Measurements from ENCODE around the gene SCNN1A. TPM values are rescaled to one million over a fixed set of nuclear protein-coding genes. Genes with fewer than 3 reads are reported as not detected.

The SCNN1A gene
- total RNA-seq, 4 donors from 2014 or later: 229 to 449 (median 336) TPM

GRCh38 chr12:6329703-6330064 lies 45.7 kb downstream of the SCNN1A start:
- no peak overlapping the region for H3K4me3 ChIP-seq (replicated peaks in 1 of 3)
- TF ChIP-seq, protein P1, sequence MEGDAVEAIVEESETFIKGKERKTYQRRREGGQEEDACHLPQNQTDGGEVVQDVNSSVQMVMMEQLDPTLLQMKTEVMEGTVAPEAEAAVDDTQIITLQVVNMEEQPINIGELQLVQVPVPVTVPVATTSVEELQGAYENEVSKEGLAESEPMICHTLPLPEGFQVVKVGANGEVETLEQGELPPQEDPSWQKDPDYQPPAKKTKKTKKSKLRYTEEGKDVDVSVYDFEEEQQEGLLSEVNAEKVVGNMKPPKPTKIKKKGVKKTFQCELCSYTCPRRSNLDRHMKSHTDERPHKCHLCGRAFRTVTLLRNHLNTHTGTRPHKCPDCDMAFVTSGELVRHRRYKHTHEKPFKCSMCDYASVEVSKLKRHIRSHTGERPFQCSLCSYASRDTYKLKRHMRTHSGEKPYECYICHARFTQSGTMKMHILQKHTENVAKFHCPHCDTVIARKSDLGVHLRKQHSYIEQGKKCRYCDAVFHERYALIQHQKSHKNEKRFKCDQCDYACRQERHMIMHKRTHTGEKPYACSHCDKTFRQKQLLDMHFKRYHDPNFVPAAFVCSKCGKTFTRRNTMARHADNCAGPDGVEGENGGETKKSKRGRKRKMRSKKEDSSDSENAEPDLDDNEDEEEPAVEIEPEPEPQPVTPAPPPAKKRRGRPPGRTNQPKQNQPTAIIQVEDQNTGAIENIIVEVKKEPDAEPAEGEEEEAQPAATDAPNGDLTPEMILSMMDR (IDR thresholded peaks at IDR 0.05): no peak
- no peak for TF ChIP-seq POLR2A (IDR thresholded peaks at IDR 0.05)
- H3K27me3 ChIP-seq: no peaks in the 10 kb centered on the region
- H3K9me3 ChIP-seq: no peaks in the 10 kb centered on the region
- H3K4me1 ChIP-seq: peaks cover 10 to 67% of the 10 kb centered on the region in 2 donors
- peaks cover 66 to 75% of the 10 kb centered on the region in 2 donors for H3K36me3 ChIP-seq
- 85 to 89% methylated on average over 13 of the region's 15 CpGs for whole genome bisulfite sequencing, 2 donors
- no peak for DNase-seq
- intact Hi-C loops (cut with DNase I): loop anchor here (5.0 kb wide), 1 partner anchor 138 kb away; no protein-coding TSS in a partner anchor
- peak overlapping the region in 2 of 3 donors; percentile 24 to 49 for H3K27ac ChIP-seq

DNA sequence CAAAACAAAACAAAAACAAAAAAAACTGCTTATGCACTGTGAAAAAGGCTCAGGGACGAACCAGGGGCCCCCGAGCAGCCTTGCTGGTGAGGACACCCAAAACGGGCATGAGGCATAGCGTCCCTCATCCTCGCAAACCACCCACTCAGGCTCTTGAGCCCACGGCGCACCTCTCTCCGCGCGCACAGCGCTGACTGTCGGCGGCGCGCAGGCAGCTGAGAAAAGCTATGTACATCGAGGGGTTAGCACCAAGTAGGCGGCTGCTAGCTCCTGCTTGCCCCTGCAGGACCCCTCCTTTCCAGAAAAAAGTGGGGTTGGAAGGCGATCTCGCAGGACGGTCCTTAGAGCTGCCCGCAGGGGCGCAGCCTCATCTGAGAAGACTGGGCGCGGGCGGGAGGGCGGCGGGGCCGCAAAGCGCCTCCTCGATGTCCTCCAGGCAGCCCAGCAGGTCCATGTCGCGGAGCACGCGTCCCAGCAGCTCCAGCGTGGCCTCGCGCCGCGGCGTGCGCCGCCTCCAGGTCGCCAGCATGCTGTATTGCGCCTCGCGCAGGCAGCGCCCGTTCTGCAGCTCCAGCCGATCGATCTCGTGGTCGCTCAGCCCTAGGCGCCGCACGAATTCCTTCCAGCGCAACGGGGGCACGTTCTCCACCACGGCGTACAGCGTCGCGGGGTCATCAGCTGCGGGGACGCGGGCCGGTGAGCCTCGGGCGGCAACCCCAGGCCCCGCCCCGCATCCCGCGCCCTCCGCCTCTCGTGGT lies 46.2 kb downstream of the SCNN1A start:
- TF ChIP-seq, protein P1 (IDR thresholded peaks at IDR 0.05): no peak
- no peak for TF ChIP-seq POLR2A (IDR thresholded peaks at IDR 0.05)
- no peaks in the 10 kb centered on the region for H3K9me3 ChIP-seq
- WGBS, 2 donors: 90% methylated on average over 48 to 62 of the region's 75 CpGs
- peaks cover 66 to 70% of the 10 kb centered on the region in 2 donors for H3K36me3 ChIP-seq
- H3K4me1 ChIP-seq: peaks cover 9 to 67% of the 10 kb centered on the region in 2 donors
- intact Hi-C loops (cut with DNase I): loop anchor here (5.0 kb wide), 1 partner anchor 138 kb away; no protein-coding TSS in a partner anchor
- H3K27me3 ChIP-seq: no peaks in the 10 kb centered on the region
- no peak for DNase-seq
- no peak overlapping the region for H3K4me3 ChIP-seq (replicated peaks in 1 of 3)
- peak overlapping the region in 1 of 3 donors; percentile 49 for H3K27ac ChIP-seq

- Histone ChIP-seq H3K27me3 (no peaks in the 10 kb centered on the region), H3K4me3 (replicated peaks in 1 of 3) (no peak overlapping the region), H3K4me1 (peaks cover 9 to 67% of the 10 kb centered on the region in 2 donors), H3K36me3 (peaks cover 58 to 61% of the 10 kb centered on the region in 2 donors), H3K9me3 (no peaks in the 10 kb centered on the region), H3K27ac (peak overlapping the region in 2 of 3 donors; percentile 5 to 54)
- TF ChIP-seq, protein P1 (IDR thresholded peaks at IDR 0.05): no peak
- TF ChIP-seq POLR2A (IDR thresholded peaks at IDR 0.05): no peak
- WGBS, 2 donors: 83 to 90% methylated on average over 10 of the region's 10 CpGs
- intact Hi-C loops (cut with DNase I): loop anchor here (5.0 kb wide), 1 partner anchor 139 kb away; no protein-coding TSS in a partner anchor
- DNase-seq: no peak
Measured at GRCh38 chr12:6328045-6328779, 47.2 kb downstream of the SCNN1A start.

- Histone ChIP-seq H3K9me3 (no peaks in the 10 kb centered on the region), H3K4me3 (replicated peaks in 1 of 3) (no peak overlapping the region), H3K36me3 (peaks cover 50 to 53% of the 10 kb centered on the region in 2 donors), H3K27me3 (no peaks in the 10 kb centered on the region), H3K4me1 (peaks cover 9 to 70% of the 10 kb centered on the region in 2 donors), H3K27ac (peak overlapping the region in 2 of 3 donors; percentile 54 to 84)
- no peak for TF ChIP-seq POLR2A (IDR thresholded peaks at IDR 0.05)
- TF ChIP-seq, protein P1 (IDR thresholded peaks at IDR 0.05): no peak
- 82 to 85% methylated on average over 29 to 33 of the region's 33 CpGs for WGBS, 2 donors
- no peak for DNase-seq
- intact Hi-C loops (cut with DNase I): loop anchor here (5.0 kb wide), 1 partner anchor 140 kb away; no protein-coding TSS in a partner anchor
Measured at GRCh38 chr12:6327229-6328041, 47.9 kb downstream of the SCNN1A start.

All from thyroid gland (tissue), 4 donors.